Gastroesophageal sphincter (tissue), 4 donors: ENCODE data around the gene EEF2. TPM values are rescaled to one million over a fixed set of nuclear protein-coding genes. Genes with fewer than 3 reads are reported as not detected.
A peak's percentile ranks its signal among the peaks of the same experiment; 100 is the strongest.

Experiments
- ATAC-seq: fragments of 150-250 bp; one replicate; pipeline ENCODE4 v1.9.1; 2016; ENCODE audit warnings: mild to moderate bottlenecking, moderate library complexity
- H3K27ac ChIP-seq, 4 donors: fragments of 200-600 bp; sonication (generic) in 3 of 4; 1 replicate in 3 of 4; 2 replicates in 1 of 4; pipeline ENCODE4 v1.5.1; 2016 to 2019
- H3K27me3 ChIP-seq: fragments of 200-600 bp; sonication (generic); one replicate; pipeline ENCODE4 v1.5.1; 2019
- H3K36me3 ChIP-seq, 2 donors: fragments of 200-600 bp; sonication (generic); one replicate each; pipeline ENCODE4 v1.5.1; 2019; ENCODE audit warnings: control low read depth in 1 of 2
- H3K4me1 ChIP-seq, 3 donors: fragments of 200-600 bp; sonication (generic); 1 replicate in 2 of 3; 2 replicates in 1 of 3; pipeline ENCODE4 v1.5.1; 2016 to 2019; ENCODE audit warnings: control low read depth in 2 of 3
- H3K4me3 ChIP-seq, 2 donors: fragments of 200-600 bp; sonication (generic); one replicate each; pipeline ENCODE4 v1.5.1; 2019; ENCODE audit warnings: mild to moderate bottlenecking in 1 of 2, moderate library complexity in 1 of 2
- H3K9me3 ChIP-seq, 3 donors: fragments of 200-600 bp; sonication (generic); one replicate each; pipeline ENCODE4 v1.5.1; 2017 to 2019; ENCODE audit warnings: control low read depth in 2 of 3
- CTCF ChIP-seq, 4 experiments: fragments of 200-600 bp in 2 of 4; fragments of 450-650 bp in 2 of 4; sonication (generic) in 1 of 4; IDR thresholded peaks; one replicate each; pipeline ENCODE4 v1.5.1; 2017 to 2019; ENCODE audit warnings: antibody characterized with exemption in 4 of 4, mild to moderate bottlenecking in 2 of 4, moderate library complexity in 2 of 4
- EP300 ChIP-seq: sonication (generic); formaldehyde crosslinking; IDR thresholded peaks from one replicate; pipeline ENCODE4 v1.6.1; 2017; ENCODE audit warnings: antibody characterized with exemption, mild to moderate bottlenecking
- POLR2A ChIP-seq, 2 donors: fragments of 450-650 bp; IDR thresholded peaks; one replicate each; pipeline ENCODE4 v1.6.1; 2017; ENCODE audit warnings: antibody characterized with exemption in 2 of 2, mild to moderate bottlenecking in 2 of 2, moderate library complexity in 1 of 2
- POLR2AphosphoS5 ChIP-seq: sonication (generic); formaldehyde crosslinking; IDR thresholded peaks from one replicate; pipeline ENCODE4 v1.6.1; 2017; ENCODE audit warnings: antibody characterized with exemption
- WGBS, 2 donors: methylation state at CpG; one replicate each; pipeline ENCODE4 v1.1.5; 2018; ENCODE audit warnings: low coverage in 1 of 2; 5-methylcytosine and 5-hydroxymethylcytosine counted together
- total RNA-seq, 4 donors: library from RNA; depleted of rRNA; stranded (reverse); fragments of >200 nt; gene quantifications; one replicate each; pipeline ENCODE4 v1.1.0, GENCODE V29; 2016

EEF2 gene
- total RNA-seq, 4 donors from 2014 or later: 2,212 to 2,463 (median 2,311) TPM

- Histone ChIP-seq H3K4me1 (peaks cover 0 to 76% (median 33%) of the 10 kb centered on the region in 3 donors), H3K36me3 (peaks cover 0 to 69% of the 10 kb centered on the region in 2 donors), H3K27me3 (no peaks in the 10 kb centered on the region), H3K9me3 (no peaks in the 10 kb centered on the region), H3K4me3 (peak overlapping the region in 1 of 2 donors; percentile 100), H3K27ac (peak overlapping the region; percentile 91 to 100 (median 98))
- ATAC-seq: no peak
- WGBS, 2 donors: 39 to 66% methylated on average over 5 to 13 of the region's 30 CpGs
- TF ChIP-seq POLR2A (IDR thresholded peaks at IDR 0.05) (peak in 1 of 2 donors; percentile 12), POLR2AphosphoS5 (no peak), EP300 (no peak), CTCF (IDR thresholded peaks at IDR 0.05) (peak in 2 of 4 experiments; percentile 14 to 30)
These were observed 18.9 kb downstream of the EEF2 start for GRCh38 chr19:3966051-3967017.

GRCh38 chr19:3964256-3965194 is 20.7 kb downstream of the EEF2 start:
- no peak for ATAC-seq
- Histone ChIP-seq H3K4me1 (peaks cover 0 to 64% (median 27%) of the 10 kb centered on the region in 3 donors), H3K4me3 (no peak overlapping the region), H3K36me3 (peaks cover 0 to 87% of the 10 kb centered on the region in 2 donors), H3K27ac (peak overlapping the region in 3 of 4 donors; percentile 98 to 100 (median 99)), H3K27me3 (no peaks in the 10 kb centered on the region), H3K9me3 (no peaks in the 10 kb centered on the region)
- no CpG with 5 or more reads among the region's 60 CpGs for WGBS, 2 donors
- no peak for TF ChIP-seq POLR2AphosphoS5
- TF ChIP-seq CTCF (IDR thresholded peaks at IDR 0.05): no peak
- no peak for TF ChIP-seq POLR2A (IDR thresholded peaks at IDR 0.05)
- TF ChIP-seq EP300: no peak

- ATAC-seq: no peak
- H3K4me1 ChIP-seq: peaks cover 0 to 56% (median 24%) of the 10 kb centered on the region in 3 donors
- H3K4me3 ChIP-seq: no peak overlapping the region
- no peak for TF ChIP-seq POLR2AphosphoS5
- no peak for TF ChIP-seq POLR2A (IDR thresholded peaks at IDR 0.05)
- TF ChIP-seq EP300: no peak
- TF ChIP-seq CTCF (IDR thresholded peaks at IDR 0.05): no peak
- WGBS, 2 donors: 60% methylated on average over 1 of the region's 35 CpGs; no CpG with 5 or more reads in 1 of the 2 donors
- no peaks in the 10 kb centered on the region for H3K9me3 ChIP-seq
- H3K27me3 ChIP-seq: no peaks in the 10 kb centered on the region
- H3K27ac ChIP-seq: peak overlapping the region in 3 of 4 donors; percentile 98 to 100 (median 99)
- peaks cover 0 to 96% of the 10 kb centered on the region in 2 donors for H3K36me3 ChIP-seq
These were observed 21.6 kb downstream of the EEF2 start for GRCh38 chr19:3963458-3964255.

- TF ChIP-seq POLR2A (IDR thresholded peaks at IDR 0.05) (no peak), CTCF (IDR thresholded peaks at IDR 0.05) (no peak), POLR2AphosphoS5 (no peak), EP300 (no peak)
- H3K36me3 ChIP-seq: peaks cover 0 to 100% of the 10 kb centered on the region in 2 donors
- H3K9me3 ChIP-seq: no peaks in the 10 kb centered on the region
- H3K4me1 ChIP-seq: peaks cover 0 to 40% (median 2%) of the 10 kb centered on the region in 3 donors
- H3K27me3 ChIP-seq: no peaks in the 10 kb centered on the region
- H3K4me3 ChIP-seq: no peak overlapping the region
- peak overlapping the region in 3 of 4 donors; percentile 38 to 57 (median 56) for H3K27ac ChIP-seq
- no CpG with 5 or more reads among the region's 24 CpGs for WGBS, 2 donors
- ATAC-seq: no peak
These were observed 24.3 kb downstream of the EEF2 start for GRCh38 chr19:3961007-3961406.
